ENCODE results near the gene CDYL.

- no peak for TF ChIP-seq GATA2 (IDR thresholded peaks at IDR 0.05; ENCODE audit: low read depth, low read length)
- no peak for TF ChIP-seq GATA3 (IDR thresholded peaks at IDR 0.05; ENCODE audit: low read depth, low read length)
These were observed 116.7 kb downstream of the CDYL start for GRCh38 chr6:4892785-4893485.
